Measurements from ENCODE around the gene LAPTM4A. TPM values are rescaled to one million over a fixed set of nuclear protein-coding genes. Genes with fewer than 3 reads are reported as not detected.
"Not testable (repeated sequence)": the region's sequence is repeated elsewhere in the genome, so short reads cannot be mapped to it uniquely, and the experiment has no call there.

LAPTM4A gene
- total RNA-seq, 1 donor from 2014 or later: 241 TPM

DNA sequence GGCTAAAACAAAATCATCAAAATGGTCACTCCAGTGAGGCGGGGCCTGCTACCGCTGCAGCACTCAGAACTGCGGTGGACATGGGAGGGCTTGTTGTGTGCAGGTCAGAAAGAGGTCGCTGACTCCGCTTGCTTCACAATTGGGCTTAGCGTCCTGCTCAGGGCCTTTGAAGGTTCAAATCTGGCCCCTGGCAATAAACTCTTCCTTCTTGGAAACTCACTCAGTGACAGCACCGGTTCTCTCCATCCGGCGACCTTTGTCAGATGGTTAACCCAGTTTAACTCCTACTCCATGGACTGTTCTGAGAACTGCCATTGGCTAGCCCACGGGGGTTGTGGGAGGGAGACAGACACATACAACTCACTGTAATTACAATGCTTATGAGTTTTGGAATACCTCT lies 29.0 kb upstream of the LAPTM4A start:
- no peaks in the 10 kb centered on the region for H3K27me3 Mint-ChIP-seq
- H3K27ac Mint-ChIP-seq: peak overlapping the region; percentile 34
- TF ChIP-seq, protein P1, sequence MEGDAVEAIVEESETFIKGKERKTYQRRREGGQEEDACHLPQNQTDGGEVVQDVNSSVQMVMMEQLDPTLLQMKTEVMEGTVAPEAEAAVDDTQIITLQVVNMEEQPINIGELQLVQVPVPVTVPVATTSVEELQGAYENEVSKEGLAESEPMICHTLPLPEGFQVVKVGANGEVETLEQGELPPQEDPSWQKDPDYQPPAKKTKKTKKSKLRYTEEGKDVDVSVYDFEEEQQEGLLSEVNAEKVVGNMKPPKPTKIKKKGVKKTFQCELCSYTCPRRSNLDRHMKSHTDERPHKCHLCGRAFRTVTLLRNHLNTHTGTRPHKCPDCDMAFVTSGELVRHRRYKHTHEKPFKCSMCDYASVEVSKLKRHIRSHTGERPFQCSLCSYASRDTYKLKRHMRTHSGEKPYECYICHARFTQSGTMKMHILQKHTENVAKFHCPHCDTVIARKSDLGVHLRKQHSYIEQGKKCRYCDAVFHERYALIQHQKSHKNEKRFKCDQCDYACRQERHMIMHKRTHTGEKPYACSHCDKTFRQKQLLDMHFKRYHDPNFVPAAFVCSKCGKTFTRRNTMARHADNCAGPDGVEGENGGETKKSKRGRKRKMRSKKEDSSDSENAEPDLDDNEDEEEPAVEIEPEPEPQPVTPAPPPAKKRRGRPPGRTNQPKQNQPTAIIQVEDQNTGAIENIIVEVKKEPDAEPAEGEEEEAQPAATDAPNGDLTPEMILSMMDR (IDR thresholded peaks at IDR 0.05; ENCODE audit: unreplicated experiment): no peak
- H3K4me3 Mint-ChIP-seq (ENCODE audit: low read depth): no peak overlapping the region
- peaks cover 2% of the 10 kb centered on the region for H3K4me1 Mint-ChIP-seq (ENCODE audit: low read depth)
- H3K36me3 Mint-ChIP-seq (ENCODE audit: insufficient read depth): peaks cover 3% of the 10 kb centered on the region
- H3K9me3 Mint-ChIP-seq (ENCODE audit: low read depth): no peaks in the 10 kb centered on the region
- DNase-seq (ENCODE audit: low spot score, unreplicated experiment): no peak

DNA sequence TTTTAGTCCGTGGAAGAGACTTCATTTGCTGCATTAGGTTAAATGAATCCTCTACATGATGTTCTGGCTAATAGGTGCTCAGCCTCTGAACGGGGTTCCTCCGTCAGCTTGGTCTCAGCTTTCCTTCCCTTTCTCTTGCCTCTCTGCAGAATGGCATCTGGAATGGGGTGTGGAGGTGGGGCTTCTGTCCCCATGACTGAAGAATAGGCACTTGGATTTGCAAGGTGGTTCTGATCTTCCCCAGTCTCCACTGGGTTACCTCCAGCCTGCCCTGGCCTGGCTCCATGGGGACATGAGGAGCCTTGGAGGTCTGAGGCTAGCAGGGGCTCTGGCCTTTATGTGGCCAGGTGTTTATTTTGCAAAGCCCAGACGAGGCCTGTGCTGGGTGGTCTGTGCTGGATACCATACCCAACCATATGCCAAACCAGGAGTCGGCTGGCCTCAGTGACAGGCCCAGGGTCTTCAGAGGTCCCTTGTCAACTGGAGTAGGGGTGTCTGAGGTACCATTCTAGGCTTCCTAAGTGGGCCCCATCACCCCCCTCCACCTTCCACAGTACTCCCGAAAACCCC lies 28.2 kb upstream of the LAPTM4A start:
- no peak overlapping the region for H3K4me3 Mint-ChIP-seq (ENCODE audit: low read depth)
- peaks cover 7% of the 10 kb centered on the region for H3K4me1 Mint-ChIP-seq (ENCODE audit: low read depth)

DNA sequence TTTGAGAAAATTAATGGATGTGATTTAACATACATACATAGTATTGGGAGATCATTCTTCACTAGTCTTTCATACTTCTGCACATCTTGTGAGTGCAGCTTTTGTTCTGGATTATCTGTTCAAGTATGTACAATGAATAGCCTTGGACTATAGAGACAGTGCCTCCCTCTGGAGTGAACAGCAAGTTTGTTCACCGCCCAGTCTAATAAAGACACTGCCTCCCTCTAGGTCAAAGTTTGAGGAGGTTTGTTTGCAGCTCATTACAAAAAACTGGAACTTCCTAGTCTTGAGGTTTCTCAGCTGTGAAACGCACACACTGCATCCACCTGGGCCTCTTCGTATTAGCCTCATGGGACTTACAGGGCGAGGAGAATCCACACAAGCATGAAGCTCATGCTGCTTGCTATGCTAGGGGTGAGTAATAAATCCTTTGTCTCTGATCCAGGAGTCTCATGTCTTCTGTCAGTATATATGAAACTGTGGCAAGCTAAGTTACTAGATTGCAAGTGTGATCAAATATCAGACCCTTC lies 26.0 kb upstream of the LAPTM4A start:
- no peak overlapping the region for H3K27ac Mint-ChIP-seq
- no peak for DNase-seq (ENCODE audit: low spot score, unreplicated experiment)
- peaks cover 22% of the 10 kb centered on the region for H3K4me1 Mint-ChIP-seq (ENCODE audit: low read depth)
- H3K4me3 Mint-ChIP-seq (ENCODE audit: low read depth): no peak overlapping the region
- H3K36me3 Mint-ChIP-seq (ENCODE audit: insufficient read depth): peaks cover 3% of the 10 kb centered on the region
- H3K27me3 Mint-ChIP-seq: no peaks in the 10 kb centered on the region
- TF ChIP-seq, protein P1 (IDR thresholded peaks at IDR 0.05; ENCODE audit: unreplicated experiment): no peak
- no peaks in the 10 kb centered on the region for H3K9me3 Mint-ChIP-seq (ENCODE audit: low read depth)

More for the DNA sequence above, 28.2 kb upstream of the LAPTM4A start:
- no peaks in the 10 kb centered on the region for H3K9me3 Mint-ChIP-seq (ENCODE audit: low read depth)
- H3K27ac Mint-ChIP-seq: no peak overlapping the region
- DNase-seq (ENCODE audit: low spot score, unreplicated experiment): no peak
- H3K36me3 Mint-ChIP-seq (ENCODE audit: insufficient read depth): peaks cover 3% of the 10 kb centered on the region
- no peaks in the 10 kb centered on the region for H3K27me3 Mint-ChIP-seq
- TF ChIP-seq, protein P1 (IDR thresholded peaks at IDR 0.05; ENCODE audit: unreplicated experiment): no peak

DNA sequence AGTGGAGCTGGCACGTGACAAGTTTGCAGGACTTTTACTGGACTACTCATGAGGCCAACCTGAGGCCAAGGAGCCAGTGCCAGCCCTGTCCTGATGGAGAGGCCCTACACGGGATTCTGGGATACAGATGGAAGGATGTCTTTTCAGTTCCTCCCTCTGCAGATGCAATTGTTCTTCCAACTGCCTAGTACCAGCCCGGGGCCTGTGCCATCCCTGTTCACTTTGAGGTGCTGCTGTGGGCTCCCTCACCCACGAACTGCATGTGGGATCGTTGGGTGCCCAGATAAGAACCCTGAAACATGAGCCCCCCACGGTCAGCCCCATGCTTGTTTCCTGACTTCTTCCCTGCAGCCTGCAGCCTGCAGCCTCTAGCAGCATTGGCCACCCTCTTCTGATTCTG lies 25.3 kb upstream of the LAPTM4A start:
- no peak for DNase-seq (ENCODE audit: low spot score, unreplicated experiment)
- Mint-ChIP-seq H3K9me3 (ENCODE audit: low read depth) (no peaks in the 10 kb centered on the region), H3K4me1 (ENCODE audit: low read depth) (peaks cover 30% of the 10 kb centered on the region), H3K4me3 (ENCODE audit: low read depth) (no peak overlapping the region), H3K27ac (no peak overlapping the region), H3K27me3 (no peaks in the 10 kb centered on the region), H3K36me3 (ENCODE audit: insufficient read depth) (peaks cover 3% of the 10 kb centered on the region)
- TF ChIP-seq, protein P1 (IDR thresholded peaks at IDR 0.05; ENCODE audit: unreplicated experiment): no peak

DNA sequence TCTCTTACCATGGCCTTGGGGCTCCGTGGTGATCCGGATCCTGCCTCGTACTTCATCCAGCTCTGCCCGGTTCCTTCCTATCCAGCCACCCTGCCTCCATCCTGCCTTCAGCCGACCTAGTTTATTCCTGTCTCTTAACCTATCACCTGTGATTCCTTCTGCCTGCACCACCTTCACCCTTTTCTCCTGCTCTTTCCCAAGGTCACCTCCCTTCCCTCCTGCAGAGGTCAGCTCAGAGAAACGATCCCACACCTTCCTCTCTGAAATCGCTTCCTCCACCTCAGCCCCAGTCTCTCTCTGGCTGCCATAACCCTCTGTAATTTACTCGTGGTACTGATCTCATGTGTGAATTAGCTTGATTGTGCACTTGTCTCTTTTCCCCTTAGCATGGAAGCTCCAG lies 23.5 kb upstream of the LAPTM4A start:
- H3K4me3 Mint-ChIP-seq (ENCODE audit: low read depth): no peak overlapping the region
- TF ChIP-seq, protein P1 (IDR thresholded peaks at IDR 0.05; ENCODE audit: unreplicated experiment): no peak
- H3K4me1 Mint-ChIP-seq (ENCODE audit: low read depth): peaks cover 36% of the 10 kb centered on the region
- DNase-seq (ENCODE audit: low spot score, unreplicated experiment): no peak
- H3K9me3 Mint-ChIP-seq (ENCODE audit: low read depth): no peaks in the 10 kb centered on the region
- peaks cover 3% of the 10 kb centered on the region for H3K36me3 Mint-ChIP-seq (ENCODE audit: insufficient read depth)
- H3K27ac Mint-ChIP-seq: peak overlapping the region; percentile 85
- H3K27me3 Mint-ChIP-seq: no peaks in the 10 kb centered on the region

DNA sequence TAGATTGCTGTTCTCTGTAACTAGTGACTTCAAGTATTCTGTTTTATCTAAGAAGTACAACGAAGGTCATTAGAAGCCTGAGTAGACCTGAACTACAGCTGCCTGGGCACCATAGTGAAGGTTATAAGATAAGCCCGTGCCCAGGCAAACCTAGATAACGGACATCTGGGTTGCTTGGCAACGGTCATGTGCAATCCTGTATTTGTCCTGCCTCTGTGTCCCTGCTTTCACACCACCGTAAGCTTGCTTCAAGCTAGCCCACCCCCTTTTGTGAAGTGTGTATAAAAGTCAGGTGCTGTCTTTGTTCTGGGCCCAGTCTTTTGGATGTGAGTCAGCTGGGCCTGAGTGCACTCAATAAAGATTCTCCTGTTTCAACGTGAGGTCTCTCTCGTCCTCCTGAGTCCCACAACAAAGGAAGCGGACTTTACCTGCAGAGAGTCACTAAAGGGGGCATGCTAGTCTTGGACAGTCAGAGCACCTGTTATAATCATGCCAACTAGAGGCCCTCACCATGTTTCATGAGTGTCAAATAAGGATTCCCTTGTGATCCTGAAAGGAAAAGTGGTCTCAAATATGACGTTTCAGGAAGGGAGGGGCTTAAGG lies 22.7 kb upstream of the LAPTM4A start:
- H3K27ac Mint-ChIP-seq: peak overlapping the region; percentile 91
- H3K27me3 Mint-ChIP-seq: not testable (repeated sequence)

More for the DNA sequence above, 22.7 kb upstream of the LAPTM4A start:
- H3K36me3 Mint-ChIP-seq (ENCODE audit: insufficient read depth); DNase-seq (ENCODE audit: low spot score, unreplicated experiment); H3K9me3 Mint-ChIP-seq (ENCODE audit: low read depth); H3K4me3 Mint-ChIP-seq (ENCODE audit: low read depth): not testable (repeated sequence)
- peaks cover 36% of the 10 kb centered on the region for H3K4me1 Mint-ChIP-seq (ENCODE audit: low read depth)
